SJCRH30 (cell line): ENCODE results near the gene CBX2. TPM values are rescaled to one million over a fixed set of nuclear protein-coding genes. Genes with fewer than 3 reads are reported as not detected.

Source experiments
- DNase-seq, 2 experiments: peaks; one replicate each; pipeline ENCODE4 v3.0.0-alpha.2; 2015 to 2020
- H3K27ac ChIP-seq: fragments of 250-450 bp; sonication (Bioruptor Pico); 2 replicates; pipeline ENCODE4 v1.5.1; 2020; ENCODE audit warnings: mild to moderate bottlenecking, moderate library complexity
- H3K27me3 ChIP-seq: fragments of 250-450 bp; sonication (Bioruptor Pico); 2 replicates; pipeline ENCODE4 v1.5.1; 2020; ENCODE audit warnings: mild to moderate bottlenecking, moderate library complexity
- H3K36me3 ChIP-seq: fragments of 250-450 bp; sonication (Bioruptor Pico); 2 replicates; pipeline ENCODE4 v1.5.1; 2020; ENCODE audit warnings: mild to moderate bottlenecking, moderate library complexity
- H3K4me1 ChIP-seq: fragments of 250-450 bp; sonication (Bioruptor Pico); 2 replicates; pipeline ENCODE4 v1.5.1; 2020; ENCODE audit warnings: mild to moderate bottlenecking, moderate library complexity
- H3K4me3 ChIP-seq: fragments of 250-450 bp; sonication (Bioruptor Pico); 2 replicates; pipeline ENCODE4 v1.5.1; 2020; ENCODE audit warnings: mild to moderate bottlenecking, moderate library complexity
- H3K9me3 ChIP-seq: fragments of 250-450 bp; sonication (Bioruptor Pico); replicated peaks from 2 replicates; pipeline ENCODE4 v1.5.1; 2020; ENCODE audit warnings: mild to moderate bottlenecking, moderate library complexity
- total RNA-seq: library from RNA; depleted of rRNA; stranded (reverse); fragments of >200 nt; shearing (Covaris generic); gene quantifications from 2 replicates; pipeline ENCODE4 v1.2.3, GENCODE V29; 2014; rRNA removed

CBX2 gene
- 88.0 and 90.0 TPM in 2 replicates for total RNA-seq

DNA sequence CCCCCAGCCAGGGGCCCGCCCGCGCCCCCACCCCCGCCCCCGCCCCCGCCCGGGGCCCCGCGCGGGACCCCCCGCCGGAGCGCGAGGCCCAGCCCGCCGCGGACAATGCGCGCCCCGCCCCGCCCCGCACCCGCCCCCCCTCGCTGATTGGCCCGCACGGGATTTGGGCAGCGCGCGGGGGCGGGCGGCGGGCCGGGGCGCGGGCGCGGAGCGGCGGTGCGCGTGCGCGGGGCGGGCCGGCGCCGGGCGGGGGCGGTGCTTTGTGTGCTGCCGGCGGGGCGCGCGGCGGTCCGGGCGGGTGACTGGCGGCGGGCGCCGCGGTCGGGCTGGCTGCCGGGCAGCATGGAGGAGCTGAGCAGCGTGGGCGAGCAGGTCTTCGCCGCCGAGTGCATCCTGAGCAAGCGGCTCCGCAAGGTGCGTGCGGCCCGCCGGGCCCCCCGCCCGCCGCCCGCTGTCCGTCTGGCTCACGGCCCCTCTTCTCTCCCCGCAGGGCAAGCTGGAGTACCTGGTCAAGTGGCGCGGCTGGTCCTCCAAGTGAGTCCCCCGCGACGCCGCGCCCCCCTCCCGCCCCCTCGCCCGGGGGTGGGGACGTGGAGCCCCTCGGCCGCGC is at the start of gene CBX2:
Gene CBX2, plus strand, starts transcription at position 255 of the 610 bp plus-strand sequence. Its CDS starts 88 bp downstream, at position 343.
- peak within 1 kb of the TSS; percentile 99 for H3K4me3 ChIP-seq
- H3K9me3 ChIP-seq, result no peaks in the 10 kb centered on the region
- H3K36me3 ChIP-seq, result peaks cover 36% of the 10 kb centered on the region
- H3K27me3 ChIP-seq, result peaks cover 19% of the 10 kb centered on the region
- DNase-seq, result peak; percentile 77 to 91
- peak within 1 kb of the TSS; percentile 71 for H3K27ac ChIP-seq
- H3K4me1 ChIP-seq, result peaks cover 11% of the 10 kb centered on the region

DNA sequence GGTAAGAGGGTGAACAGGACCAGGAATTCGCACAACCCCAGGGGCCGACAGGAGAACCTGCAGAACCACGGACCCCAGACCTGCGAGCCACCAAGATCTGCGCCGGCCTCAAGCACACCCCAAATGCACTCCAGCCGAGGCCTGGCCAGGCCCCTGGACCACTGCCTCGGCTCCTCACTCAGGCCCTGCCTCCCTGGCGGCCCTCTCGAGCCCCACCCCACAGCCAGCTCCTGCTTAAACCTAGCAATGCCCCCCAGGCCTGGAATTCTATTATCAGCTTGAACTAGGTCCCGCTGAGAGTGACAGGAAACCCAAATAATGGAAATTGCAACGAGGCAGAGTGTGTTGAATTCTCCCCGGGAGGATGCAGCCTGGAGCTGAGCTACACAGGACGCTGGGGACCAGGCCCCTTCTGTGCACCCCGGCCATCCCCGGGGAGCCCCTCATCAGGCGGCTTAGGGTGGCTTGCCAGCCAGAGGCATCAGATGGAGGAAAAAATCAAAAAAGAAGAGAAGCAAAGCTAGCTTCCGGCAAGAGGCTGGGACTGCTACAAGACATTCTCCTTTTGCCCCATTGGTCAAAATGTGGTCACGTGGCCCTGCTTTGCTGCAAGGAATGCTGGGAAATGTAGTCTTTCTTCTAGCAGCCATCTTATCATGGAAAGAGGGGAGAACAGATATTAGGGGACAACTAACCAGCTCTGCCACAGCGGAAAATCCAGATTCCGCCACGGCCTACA is 49.6 kb upstream of the CBX2 start:
- no peak overlapping the region for H3K27ac ChIP-seq
- no peaks in the 10 kb centered on the region for H3K9me3 ChIP-seq
- peak overlapping the region; percentile 11 for H3K4me3 ChIP-seq
- H3K27me3 ChIP-seq, result 0 out of 2 replicates have a peak, but pooled peaks cover 6% of the 10 kb centered on the region
- no peaks in the 10 kb centered on the region for H3K36me3 ChIP-seq
- H3K4me1 ChIP-seq, result no peaks in the 10 kb centered on the region
- peak; percentile 90 to 96 for DNase-seq

DNA sequence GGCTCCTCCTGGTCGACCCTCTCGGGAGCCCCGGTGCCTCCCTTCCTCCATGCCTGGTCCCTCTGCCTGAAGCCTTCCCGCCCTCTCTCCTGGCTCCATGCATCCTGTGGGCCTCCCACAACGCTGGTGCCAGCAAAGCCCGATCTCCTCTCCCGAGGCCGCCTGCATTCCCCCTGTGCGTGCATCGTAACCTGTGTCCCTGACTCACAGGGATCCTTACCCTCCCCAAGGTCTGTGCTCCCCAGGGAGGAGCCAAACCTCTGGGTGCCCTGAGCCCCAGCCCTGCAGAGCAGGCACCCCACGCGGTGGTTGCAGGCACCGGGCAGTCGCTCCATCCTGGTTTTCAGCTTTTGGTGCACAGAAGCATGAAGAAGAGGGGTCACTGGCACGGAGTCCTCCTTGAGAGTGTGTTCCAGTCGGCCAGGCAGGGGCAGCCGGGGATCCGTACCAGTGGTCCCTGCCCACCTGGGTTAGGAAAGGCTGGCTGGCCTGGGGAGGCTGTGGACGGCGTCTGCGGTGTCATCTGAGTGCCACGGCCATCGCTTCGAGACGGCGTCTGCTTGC is 49.0 kb upstream of the CBX2 start:
- Histone ChIP-seq H3K36me3 (no peaks in the 10 kb centered on the region), H3K9me3 (no peaks in the 10 kb centered on the region), H3K27ac (no peak overlapping the region), H3K4me3 (peak overlapping the region; percentile 11), H3K27me3 (peaks cover 11% of the 10 kb centered on the region; the same call in 1 of the 2 replicates), H3K4me1 (no peaks in the 10 kb centered on the region)
- DNase-seq, result no peak

DNA sequence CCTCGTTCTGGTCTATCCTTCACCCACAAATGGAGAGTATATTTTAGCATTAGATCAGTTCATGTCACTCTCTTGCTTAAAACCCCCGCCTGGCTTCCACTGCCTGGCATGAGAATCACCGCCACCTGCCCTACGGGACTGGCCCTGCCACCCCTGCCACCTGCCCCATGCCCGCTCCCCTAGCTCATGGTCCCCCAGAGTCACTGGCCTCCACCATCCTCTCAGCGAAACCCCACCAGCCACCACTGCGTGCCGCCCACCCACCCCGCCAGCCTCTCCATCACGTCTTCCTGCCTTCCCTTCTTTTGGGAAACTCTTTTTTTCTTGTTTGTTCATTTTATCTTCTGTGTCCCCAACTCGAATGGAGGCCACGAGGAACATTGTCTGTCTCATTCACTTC is 48.2 kb upstream of the CBX2 start:
- H3K4me3 ChIP-seq, result no peak overlapping the region
- peaks cover 6% of the 10 kb centered on the region; the same call in 1 of the 2 replicates for H3K27me3 ChIP-seq
- no peaks in the 10 kb centered on the region for H3K9me3 ChIP-seq
- no peaks in the 10 kb centered on the region for H3K36me3 ChIP-seq
- no peak for DNase-seq
- no peak overlapping the region for H3K27ac ChIP-seq
- H3K4me1 ChIP-seq, result no peaks in the 10 kb centered on the region

DNA sequence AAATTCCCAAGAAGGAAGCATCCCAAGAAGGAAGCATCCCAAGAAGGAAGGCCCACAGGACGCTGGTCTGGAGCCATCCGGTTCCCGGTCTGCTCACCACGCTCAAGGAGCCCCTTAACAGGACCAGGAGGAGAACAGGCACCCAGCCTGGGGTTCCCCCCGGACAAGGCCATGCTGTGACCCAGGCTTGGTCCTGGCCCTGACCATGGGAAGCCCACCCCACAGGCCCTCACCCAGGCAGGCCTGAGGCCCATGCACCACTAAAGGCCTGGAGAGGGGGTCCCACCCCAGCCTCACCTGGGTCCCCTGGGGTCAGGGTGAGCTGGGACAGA is 47.5 kb upstream of the CBX2 start:
- H3K9me3 ChIP-seq, result no peaks in the 10 kb centered on the region
- no peak for DNase-seq

DNA sequence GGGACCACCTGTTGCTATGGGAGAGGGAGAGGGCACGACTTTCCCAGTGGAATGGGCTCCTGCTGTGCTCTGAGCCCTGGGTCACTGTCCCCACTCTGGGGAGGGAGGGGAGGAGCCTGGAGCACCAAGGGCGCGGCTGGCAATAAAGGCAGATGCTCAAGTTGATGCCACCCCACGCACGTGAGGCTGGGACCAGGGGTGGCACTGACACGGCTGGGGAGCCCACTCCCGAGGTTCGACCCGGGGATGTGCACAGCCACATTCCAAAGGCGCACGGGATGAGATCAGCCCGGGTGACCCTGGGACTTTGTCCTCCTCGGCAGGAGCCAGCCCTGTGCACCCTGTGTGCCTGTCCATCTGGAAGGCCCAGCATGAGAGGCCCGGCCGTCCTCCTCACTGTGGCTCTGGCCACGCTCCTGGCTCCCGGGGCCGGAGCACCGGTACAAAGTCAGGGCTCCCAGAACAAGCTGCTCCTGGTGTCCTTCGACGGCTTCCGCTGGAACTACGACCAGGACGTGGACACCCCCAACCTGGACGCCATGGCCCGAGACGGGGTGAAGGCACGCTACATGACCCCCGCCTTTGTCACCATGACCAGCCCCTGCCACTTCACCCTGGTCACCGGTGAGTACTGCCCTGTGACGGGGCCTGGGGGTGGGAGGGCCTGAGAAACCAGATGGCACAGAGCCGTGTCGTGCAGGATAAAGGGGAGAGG is 47.0 kb upstream of the CBX2 start, which contains the start of gene ENPP7:
Gene ENPP7, plus strand, starts transcription at position 175 of the 715 bp plus-strand sequence. Its CDS starts 197 bp downstream, at position 372.
- DNase-seq, result no peak
- no peaks in the 10 kb centered on the region for H3K4me1 ChIP-seq
- peaks cover 6% of the 10 kb centered on the region; the same call in 1 of the 2 replicates for H3K27me3 ChIP-seq
- no peaks in the 10 kb centered on the region for H3K9me3 ChIP-seq
- no peak within 1 kb of the TSS for H3K27ac ChIP-seq
- no peaks in the 10 kb centered on the region for H3K36me3 ChIP-seq
- no peak within 1 kb of the TSS for H3K4me3 ChIP-seq

More for the DNA sequence above, 47.5 kb upstream of the CBX2 start:
- Histone ChIP-seq H3K4me1 (no peaks in the 10 kb centered on the region), H3K27me3 (peaks cover 6% of the 10 kb centered on the region; the same call in 1 of the 2 replicates), H3K36me3 (no peaks in the 10 kb centered on the region), H3K4me3 (no peak overlapping the region), H3K27ac (no peak overlapping the region)

DNA sequence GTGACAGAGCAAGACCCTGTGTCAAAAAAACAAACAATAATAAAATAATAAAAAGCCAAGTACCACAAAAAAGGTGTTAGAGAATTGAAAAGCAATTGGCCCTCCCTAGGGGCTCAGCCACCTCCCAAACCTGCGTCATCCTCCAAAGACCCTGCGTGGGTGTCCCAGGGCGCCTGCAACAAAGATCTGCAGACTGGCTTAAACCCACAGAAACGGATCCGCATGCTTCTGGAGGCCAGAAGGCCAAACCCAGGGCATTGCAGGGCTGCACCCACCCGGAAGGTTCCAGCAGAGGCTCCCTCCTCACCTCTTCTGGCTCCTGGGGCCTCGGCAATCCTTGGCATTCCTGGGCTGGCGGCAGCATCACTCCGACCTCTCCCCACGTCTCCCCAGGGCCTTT is 45.7 kb upstream of the CBX2 start:
- Histone ChIP-seq H3K27ac (no peak overlapping the region), H3K9me3 (no peaks in the 10 kb centered on the region), H3K4me1 (no peaks in the 10 kb centered on the region), H3K27me3 (peaks cover 13% of the 10 kb centered on the region; the same call in 1 of the 2 replicates), H3K36me3 (no peaks in the 10 kb centered on the region), H3K4me3 (no peak overlapping the region)
- DNase-seq, result no peak

DNA sequence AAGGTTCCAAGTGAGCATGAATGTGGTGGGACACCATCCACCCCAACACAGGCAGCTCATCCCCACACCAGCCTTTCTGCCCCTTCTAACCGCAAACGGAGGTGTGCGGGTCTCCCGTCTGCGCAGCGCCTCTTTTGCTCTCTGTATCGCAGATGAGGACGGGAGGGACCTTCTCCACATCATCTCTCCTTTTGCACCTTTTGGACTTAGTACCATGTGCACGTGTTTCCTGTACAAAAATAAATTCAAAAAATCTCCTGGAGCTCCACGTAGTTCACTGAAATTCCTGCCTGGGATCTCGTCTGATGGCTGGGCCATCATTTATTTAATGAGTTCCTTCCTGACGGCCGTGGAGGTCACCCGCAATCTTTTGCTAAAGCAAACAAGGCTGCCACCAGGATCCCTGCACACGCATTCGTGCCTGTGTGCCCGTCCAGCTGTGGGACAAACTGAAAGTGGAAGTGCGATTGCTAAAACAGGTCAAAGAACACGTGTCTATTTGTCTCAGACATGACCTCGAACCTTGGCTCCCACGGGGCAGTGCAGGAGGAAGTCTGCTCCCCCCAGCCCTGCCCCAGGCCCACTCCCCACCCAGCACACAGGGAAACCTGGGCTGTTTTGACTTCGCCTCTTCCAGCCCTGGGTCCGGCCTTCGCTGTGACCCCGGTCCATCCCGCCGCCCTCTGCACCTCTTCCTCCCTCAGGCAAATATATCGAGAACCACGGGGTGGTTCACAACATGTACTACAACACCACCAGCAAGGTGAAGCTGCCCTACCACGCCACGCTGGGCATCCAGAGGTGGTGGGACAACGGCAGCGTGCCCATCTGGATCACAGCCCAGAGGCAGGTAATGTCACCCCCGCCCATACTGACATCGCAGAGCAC is 44.9 kb upstream of the CBX2 start:
- peaks cover 21% of the 10 kb centered on the region for H3K27me3 ChIP-seq

DNA sequence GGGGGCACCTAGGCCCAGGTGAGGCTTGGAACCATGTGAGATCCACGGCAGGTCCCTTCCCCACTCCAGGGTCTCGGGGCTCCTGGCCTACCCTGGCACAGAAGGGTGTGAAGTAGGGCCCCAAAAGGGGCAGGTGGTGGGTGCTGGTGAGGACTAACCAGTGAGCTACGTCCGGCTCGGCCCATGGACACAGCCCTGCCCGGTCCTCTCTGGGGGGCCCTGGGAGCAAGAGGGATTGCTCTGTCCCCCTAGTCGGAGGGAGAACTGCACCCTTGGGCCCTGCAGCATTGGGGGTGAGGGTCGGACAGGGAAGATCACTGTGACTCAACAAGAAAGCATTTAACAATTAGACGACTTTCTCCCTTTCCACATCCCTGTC is 44.3 kb upstream of the CBX2 start:
- no peaks in the 10 kb centered on the region for H3K9me3 ChIP-seq
- H3K27ac ChIP-seq, result no peak overlapping the region
- no peaks in the 10 kb centered on the region for H3K36me3 ChIP-seq
- no peaks in the 10 kb centered on the region for H3K4me1 ChIP-seq
- H3K27me3 ChIP-seq, result peaks cover 23% of the 10 kb centered on the region
- no peak overlapping the region for H3K4me3 ChIP-seq
- no peak for DNase-seq

More for the DNA sequence above, 44.9 kb upstream of the CBX2 start:
- Histone ChIP-seq H3K4me3 (no peak overlapping the region), H3K4me1 (no peaks in the 10 kb centered on the region), H3K27ac (no peak overlapping the region), H3K9me3 (no peaks in the 10 kb centered on the region), H3K36me3 (no peaks in the 10 kb centered on the region)
- no peak for DNase-seq

DNA sequence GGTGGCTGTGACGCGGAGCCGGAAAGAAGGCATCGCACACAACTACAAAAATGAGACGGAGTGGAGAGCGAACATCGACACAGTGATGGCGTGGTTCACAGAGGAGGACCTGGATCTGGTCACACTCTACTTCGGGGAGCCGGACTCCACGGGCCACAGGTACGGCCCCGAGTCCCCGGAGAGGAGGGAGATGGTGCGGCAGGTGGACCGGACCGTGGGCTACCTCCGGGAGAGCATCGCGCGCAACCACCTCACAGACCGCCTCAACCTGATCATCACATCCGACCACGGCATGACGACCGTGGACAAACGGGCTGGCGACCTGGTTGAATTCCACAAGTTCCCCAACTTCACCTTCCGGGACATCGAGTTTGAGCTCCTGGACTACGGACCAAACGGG is 42.9 kb upstream of the CBX2 start:
- no peak overlapping the region for H3K4me3 ChIP-seq
- H3K27me3 ChIP-seq, result peaks cover 35% of the 10 kb centered on the region
- H3K27ac ChIP-seq, result no peak overlapping the region
- no peaks in the 10 kb centered on the region for H3K36me3 ChIP-seq
- peaks cover 8% of the 10 kb centered on the region; the same call in 1 of the 2 replicates for H3K4me1 ChIP-seq
- H3K9me3 ChIP-seq, result no peaks in the 10 kb centered on the region
- no peak for DNase-seq

DNA sequence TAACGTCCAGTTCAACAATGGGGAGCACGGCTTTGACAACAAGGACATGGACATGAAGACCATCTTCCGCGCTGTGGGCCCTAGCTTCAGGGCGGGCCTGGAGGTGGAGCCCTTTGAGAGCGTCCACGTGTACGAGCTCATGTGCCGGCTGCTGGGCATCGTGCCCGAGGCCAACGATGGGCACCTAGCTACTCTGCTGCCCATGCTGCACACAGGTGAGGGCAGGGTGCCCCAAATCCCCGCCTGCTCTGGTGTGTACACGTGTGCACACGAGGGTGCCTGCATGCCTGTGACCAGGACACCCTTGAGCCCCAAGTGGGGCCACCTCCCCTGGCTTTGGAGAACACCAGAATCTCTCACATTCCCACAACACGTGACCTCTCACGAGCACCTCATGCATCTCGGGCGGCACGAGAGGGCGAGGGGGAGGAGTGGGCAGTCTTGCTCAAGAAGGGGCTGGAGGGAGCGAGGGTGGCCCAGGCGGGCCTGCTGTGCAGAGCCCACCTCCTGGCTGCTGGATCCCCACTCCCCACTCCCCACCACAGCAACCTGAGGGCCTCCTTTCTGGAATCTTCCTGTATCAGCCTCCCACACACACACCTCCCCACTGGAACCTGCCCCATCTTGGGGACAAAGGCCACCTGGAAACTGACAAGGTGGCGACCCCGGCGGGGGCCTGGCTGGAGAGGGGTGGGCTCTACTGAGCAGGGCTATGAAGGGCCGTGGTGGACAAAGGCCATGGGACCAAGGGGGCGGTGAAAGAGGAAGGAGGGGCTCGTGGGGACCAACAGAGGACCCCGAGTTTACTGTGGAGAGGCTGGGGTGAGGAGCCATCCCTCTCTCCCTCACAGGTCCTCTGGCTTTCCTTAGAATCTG is 40.7 kb upstream of the CBX2 start:
- H3K36me3 ChIP-seq, result no peaks in the 10 kb centered on the region
- DNase-seq, result no peak
- peaks cover 11% of the 10 kb centered on the region; the same call in 1 of the 2 replicates for H3K4me1 ChIP-seq
- no peaks in the 10 kb centered on the region for H3K9me3 ChIP-seq
- no peak overlapping the region for H3K4me3 ChIP-seq
- no peak overlapping the region for H3K27ac ChIP-seq
- H3K27me3 ChIP-seq, result peaks cover 41% of the 10 kb centered on the region

DNA sequence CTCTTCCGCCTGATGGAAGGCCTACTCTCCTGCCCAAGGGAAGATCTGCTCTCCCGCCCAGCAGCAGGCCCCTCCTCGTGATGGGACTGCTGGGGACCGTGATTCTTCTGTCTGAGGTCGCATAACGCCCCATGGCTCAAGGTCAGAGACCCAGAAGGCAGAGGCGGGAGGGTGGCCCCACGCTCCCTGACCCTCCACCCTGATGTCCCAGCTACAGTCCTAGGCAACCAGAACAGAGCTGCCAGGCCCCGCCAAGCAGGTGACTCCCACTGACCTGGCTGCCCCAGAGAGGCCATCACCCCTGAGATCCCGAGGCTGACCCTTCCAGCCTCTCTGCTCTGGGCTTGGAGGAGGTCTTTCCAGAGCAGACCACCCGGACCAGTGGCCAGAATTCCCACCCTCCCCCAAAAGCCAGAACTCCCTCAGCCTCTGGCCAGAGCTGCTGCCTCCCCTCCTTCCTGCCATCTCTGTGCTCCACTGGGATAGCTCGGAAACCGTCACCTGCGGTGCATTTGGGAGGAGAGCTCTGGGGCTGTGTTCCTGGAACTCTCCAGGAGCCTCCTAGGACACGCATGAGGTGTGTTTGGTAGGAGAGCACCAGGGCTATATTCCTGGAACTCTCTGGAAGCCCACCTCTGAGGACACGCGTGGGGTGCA is 39.9 kb upstream of the CBX2 start:
- DNase-seq, result no peak
- H3K36me3 ChIP-seq, result no peaks in the 10 kb centered on the region
- H3K4me3 ChIP-seq, result no peak overlapping the region
- H3K4me1 ChIP-seq, result peaks cover 11% of the 10 kb centered on the region; the same call in 1 of the 2 replicates
- no peak overlapping the region for H3K27ac ChIP-seq
- H3K27me3 ChIP-seq, result peaks cover 41% of the 10 kb centered on the region
- H3K9me3 ChIP-seq, result no peaks in the 10 kb centered on the region

DNA sequence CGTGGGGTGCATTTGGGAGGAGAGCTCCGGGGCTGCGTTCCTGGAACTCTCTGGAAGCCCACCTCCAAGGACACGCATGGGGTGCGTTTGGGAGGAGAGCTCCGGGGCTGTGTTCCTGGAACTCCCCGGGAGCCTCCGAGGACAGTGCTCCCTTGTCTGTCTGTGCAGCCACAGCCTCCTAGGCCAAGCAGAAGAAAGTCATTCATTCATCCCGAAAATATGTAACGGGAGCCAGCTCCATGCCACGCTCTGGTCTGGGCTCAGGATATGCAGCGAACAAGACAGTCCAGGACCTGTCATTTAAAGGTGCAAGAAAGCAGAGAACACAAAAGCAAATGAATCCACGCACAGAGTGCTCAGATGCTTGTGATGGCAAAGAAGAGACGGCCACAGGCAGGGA is 39.3 kb upstream of the CBX2 start:
- Histone ChIP-seq H3K27me3 (peaks cover 39% of the 10 kb centered on the region), H3K36me3 (no peaks in the 10 kb centered on the region)
- DNase-seq, result no peak

More for the DNA sequence above, 39.3 kb upstream of the CBX2 start:
- peaks cover 11% of the 10 kb centered on the region; the same call in 1 of the 2 replicates for H3K4me1 ChIP-seq
- no peak overlapping the region for H3K4me3 ChIP-seq
- H3K9me3 ChIP-seq, result no peaks in the 10 kb centered on the region
- no peak overlapping the region for H3K27ac ChIP-seq
